ENCODE results near the gene LMBR1.
"Not testable (repeated sequence)": the region's sequence is repeated elsewhere in the genome, so short reads cannot be mapped to it uniquely, and the experiment has no call there.

Gene LMBR1

GRCh38 chr7:156820445-156821063 is 72.4 kb downstream of the LMBR1 start:
- DNase-seq = no peak
- in situ Hi-C loops (cut with MboI; ENCODE audit: low pct_unique_long_range_greater_than_20kb, low sequenced_read_pairs) = loop anchor here (25.0 kb wide), 1 partner anchor 1033 kb away; no protein-coding TSS in a partner anchor

DNA sequence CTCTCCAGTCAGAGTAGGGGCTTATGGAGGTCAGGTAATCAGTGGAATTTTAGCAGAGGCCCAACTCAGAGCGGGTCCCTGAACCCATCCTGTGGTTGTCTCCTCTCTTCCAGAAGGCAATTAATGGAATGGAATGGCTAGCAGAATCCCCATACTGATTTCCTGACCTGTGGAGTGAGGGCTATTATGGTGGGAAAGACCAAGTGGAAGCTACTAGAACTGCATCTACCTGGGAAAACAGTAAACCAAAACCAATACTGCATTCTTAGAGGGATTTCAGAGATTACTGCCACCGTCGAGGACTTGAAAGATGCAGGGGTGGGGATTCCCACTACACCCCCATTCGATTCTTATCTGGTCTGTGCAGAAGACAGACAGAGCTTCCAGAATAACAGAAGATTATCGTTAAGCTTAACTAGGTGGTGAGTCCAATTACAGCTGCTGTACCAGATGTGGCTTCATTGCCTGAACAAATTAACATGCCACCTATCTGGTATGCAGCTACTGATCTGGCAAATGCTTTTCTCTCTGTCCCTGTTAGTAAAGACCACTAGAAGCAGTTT is 73.2 kb downstream of the LMBR1 start:
- DNase-seq = no peak
- in situ Hi-C loops (cut with MboI; ENCODE audit: low pct_unique_long_range_greater_than_20kb, low sequenced_read_pairs) = loop anchor here (25.0 kb wide), 1 partner anchor 1033 kb away; no protein-coding TSS in a partner anchor

DNA sequence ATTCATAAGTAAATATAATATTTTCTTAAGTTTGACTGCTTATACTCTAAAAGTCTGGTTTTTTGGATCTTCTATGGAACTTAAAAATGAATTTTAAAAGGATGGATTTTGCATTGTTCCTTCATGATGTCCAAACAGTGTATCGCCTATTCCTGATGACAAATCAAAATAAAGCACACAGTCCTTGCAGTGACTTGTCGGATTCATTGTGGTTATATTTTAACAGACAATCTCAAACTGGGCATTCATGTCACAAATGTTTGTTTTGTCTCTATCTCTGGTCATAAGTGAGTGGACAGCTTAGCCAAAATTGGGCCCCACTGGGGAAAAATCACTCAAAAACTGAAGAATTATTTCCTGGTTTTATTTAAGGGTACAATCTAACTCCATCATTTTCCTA is 74.8 kb downstream of the LMBR1 start:
- in situ Hi-C loops (cut with MboI; ENCODE audit: low pct_unique_long_range_greater_than_20kb, low sequenced_read_pairs) = loop anchor here (25.0 kb wide), 1 partner anchor 1031 kb away; no protein-coding TSS in a partner anchor
- DNase-seq = no peak

DNA sequence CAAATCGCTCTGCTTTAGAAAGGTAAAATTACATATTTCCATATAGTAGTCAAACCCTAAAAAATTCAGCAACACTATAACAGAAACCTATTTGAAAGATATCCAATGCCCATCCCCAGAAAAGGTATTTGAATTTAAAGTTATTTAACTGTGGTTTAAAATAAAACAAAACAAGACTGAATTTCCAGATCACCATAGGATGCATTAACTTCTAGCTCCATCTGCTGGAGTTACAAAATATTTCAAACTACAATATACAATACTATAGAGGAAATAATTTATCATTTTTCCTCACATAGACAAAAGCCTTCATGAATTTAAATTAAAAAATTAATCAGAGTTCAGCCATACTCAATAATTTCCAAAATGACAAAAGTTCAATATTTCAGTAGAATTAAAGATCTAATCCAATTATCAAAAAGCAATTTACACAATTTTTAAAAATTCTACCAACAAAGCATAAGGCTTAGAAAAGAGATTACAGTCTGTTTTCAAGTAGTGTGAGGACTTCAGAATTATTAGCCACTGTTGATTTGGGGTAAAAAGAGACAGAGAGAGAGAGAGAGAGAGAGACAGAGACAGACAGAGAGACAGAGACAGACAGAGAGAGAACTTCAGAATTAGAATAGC is 75.9 kb downstream of the LMBR1 start:
- DNase-seq = peak; percentile 39
- in situ Hi-C loops (cut with MboI; ENCODE audit: low pct_unique_long_range_greater_than_20kb, low sequenced_read_pairs) = loop anchor here (25.0 kb wide), 1 partner anchor 1030 kb away; no protein-coding TSS in a partner anchor

DNA sequence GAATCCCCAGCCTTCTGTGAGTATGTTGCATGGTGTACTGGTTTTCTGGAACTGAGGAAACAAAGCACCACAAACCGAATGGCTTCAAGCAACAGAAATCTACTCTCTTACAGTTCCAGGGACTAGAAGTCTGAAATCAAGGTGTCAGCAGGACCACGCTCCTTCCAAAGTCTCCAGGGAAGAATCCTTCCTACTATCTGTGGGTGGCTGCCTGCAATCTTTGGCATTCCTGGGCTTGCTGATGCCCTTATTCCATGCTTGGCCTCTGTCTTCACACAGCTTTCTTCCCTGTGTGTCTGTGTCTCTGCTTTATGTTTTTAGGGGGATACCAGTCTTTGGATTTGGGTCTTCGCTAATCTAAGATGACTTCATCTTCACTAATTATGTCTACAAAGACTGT is 81.3 kb downstream of the LMBR1 start:
- DNase-seq = no peak
- in situ Hi-C loops (cut with MboI; ENCODE audit: low pct_unique_long_range_greater_than_20kb, low sequenced_read_pairs) = loop anchor here (25.0 kb wide), 1 partner anchor 1024 kb away; no protein-coding TSS in a partner anchor

- in situ Hi-C loops (cut with MboI; ENCODE audit: low pct_unique_long_range_greater_than_20kb, low sequenced_read_pairs) = loop anchor here (25.0 kb wide), 1 partner anchor 1016 kb away; no protein-coding TSS in a partner anchor
- not testable (repeated sequence) for DNase-seq
Observed at GRCh38 chr7:156803656-156804055, 89.3 kb downstream of the LMBR1 start.

- DNase-seq = no peak
- in situ Hi-C loops (cut with MboI; ENCODE audit: low pct_unique_long_range_greater_than_20kb, low sequenced_read_pairs) = loop anchor here (25.0 kb wide), 1 partner anchor 1015 kb away; no protein-coding TSS in a partner anchor
Observed at GRCh38 chr7:156802214-156802613, 90.8 kb downstream of the LMBR1 start.

DNA sequence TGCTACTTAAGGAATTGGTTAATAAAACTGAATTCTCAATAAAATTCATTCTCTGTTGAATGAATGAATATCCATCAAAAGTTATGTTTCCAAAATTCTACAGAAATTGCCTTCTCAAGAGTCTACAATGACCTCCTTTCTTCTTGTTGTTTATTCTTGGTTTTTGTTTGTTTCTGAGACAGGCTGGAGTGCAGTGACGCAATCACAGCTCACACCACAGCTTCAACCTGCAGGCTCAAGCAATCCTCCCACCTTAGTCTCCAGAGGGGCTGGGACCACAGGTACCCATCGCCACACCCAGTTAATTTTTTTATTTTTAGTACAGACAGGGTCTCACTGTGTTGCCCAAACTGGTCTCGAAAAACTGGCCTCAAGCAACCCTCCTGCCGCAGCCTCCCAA is 97.6 kb downstream of the LMBR1 start:
- in situ Hi-C loops (cut with MboI; ENCODE audit: low pct_unique_long_range_greater_than_20kb, low sequenced_read_pairs) = no loop called here
- DNase-seq = no peak

DNA sequence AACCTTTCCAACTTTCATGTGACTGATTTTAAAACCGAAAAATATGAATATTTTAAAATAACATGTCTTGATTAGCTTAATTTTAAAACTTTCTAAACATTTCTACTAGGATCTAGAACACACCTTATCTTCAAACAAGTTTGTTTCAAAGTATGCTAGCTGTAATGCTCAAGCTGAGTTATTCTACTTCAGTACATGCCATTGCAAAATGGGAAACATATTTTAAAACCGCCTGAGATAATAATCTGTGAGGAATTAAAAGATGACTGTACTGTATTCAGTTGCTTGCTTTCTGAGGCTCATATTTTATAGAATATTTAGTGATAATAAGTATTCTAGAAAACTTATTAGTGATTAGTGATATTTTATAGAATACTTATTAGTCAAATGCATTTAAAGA is 99.6 kb downstream of the LMBR1 start:
- DNase-seq = no peak
- in situ Hi-C loops (cut with MboI; ENCODE audit: low pct_unique_long_range_greater_than_20kb, low sequenced_read_pairs) = no loop called here

DNA sequence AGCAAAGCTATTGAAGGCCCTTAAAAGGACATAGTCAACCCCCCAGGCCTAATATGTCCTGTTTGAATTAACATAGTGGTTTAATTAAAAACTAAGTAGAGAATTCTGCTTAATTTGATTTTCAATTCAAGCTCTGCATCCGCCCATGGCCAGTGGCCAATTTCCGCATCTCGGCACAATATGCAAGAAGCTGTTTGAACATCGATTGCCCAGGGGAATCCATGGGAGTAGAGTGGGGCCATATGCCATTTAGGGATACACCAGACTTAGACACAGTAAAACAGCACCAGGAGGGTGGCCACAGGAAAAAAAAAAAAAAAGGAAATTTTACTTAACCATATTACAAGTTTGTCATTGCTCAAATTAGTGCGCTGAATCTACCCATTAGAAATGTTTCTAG is 100.4 kb downstream of the LMBR1 start:
- DNase-seq = no peak
- in situ Hi-C loops (cut with MboI; ENCODE audit: low pct_unique_long_range_greater_than_20kb, low sequenced_read_pairs) = no loop called here

DNA sequence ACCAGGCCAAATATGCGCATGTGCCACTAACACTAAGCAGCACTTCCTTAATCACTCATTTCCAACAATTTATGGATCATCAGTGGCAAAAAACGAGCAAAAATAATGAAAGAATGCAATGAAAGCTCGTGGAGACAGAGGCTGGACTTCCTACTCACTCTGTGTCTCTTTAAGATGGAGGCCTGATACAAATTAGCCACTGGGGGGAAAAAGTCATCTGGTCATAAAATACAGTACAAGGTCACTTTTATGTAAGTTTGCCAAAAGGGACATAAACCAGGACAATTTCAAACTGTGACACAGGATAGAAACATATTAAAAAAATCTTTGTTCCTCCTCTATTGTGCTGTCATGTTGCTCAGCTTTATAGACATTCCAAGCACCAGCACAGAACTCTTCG is 101.7 kb downstream of the LMBR1 start:
- in situ Hi-C loops (cut with MboI; ENCODE audit: low pct_unique_long_range_greater_than_20kb, low sequenced_read_pairs) = no loop called here
- no peak for DNase-seq

GRCh38 chr7:156790264-156790663 is 102.7 kb downstream of the LMBR1 start:
- no peak for DNase-seq
- in situ Hi-C loops (cut with MboI; ENCODE audit: low pct_unique_long_range_greater_than_20kb, low sequenced_read_pairs) = no loop called here

- DNase-seq = no peak
- in situ Hi-C loops (cut with MboI; ENCODE audit: low pct_unique_long_range_greater_than_20kb, low sequenced_read_pairs) = no loop called here
Observed at GRCh38 chr7:156785998-156786543, 106.9 kb downstream of the LMBR1 start.

DNA sequence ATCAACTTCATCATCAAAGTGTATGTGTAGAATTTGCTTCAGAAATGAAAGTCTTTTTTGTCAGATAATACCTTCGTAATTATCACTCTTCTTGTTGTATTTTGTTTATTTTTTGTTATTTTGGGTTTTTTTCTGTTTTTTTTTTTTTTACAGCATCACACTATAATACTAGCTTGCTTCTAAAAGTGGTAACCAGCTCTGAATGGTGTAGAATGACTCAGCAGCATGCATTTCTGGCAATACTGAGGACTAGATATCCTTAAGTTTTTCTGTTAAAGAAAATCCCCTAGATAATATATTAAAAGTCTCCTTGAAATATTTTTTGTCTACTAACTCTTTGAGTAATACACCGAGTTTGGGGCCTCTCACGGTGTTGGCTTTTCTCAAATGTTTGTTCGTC is 109.1 kb downstream of the LMBR1 start:
- no peak for DNase-seq
- in situ Hi-C loops (cut with MboI; ENCODE audit: low pct_unique_long_range_greater_than_20kb, low sequenced_read_pairs) = no loop called here

GRCh38 chr7:156781972-156782371 is 111.0 kb downstream of the LMBR1 start:
- in situ Hi-C loops (cut with MboI; ENCODE audit: low pct_unique_long_range_greater_than_20kb, low sequenced_read_pairs) = no loop called here
- no peak for DNase-seq

DNA sequence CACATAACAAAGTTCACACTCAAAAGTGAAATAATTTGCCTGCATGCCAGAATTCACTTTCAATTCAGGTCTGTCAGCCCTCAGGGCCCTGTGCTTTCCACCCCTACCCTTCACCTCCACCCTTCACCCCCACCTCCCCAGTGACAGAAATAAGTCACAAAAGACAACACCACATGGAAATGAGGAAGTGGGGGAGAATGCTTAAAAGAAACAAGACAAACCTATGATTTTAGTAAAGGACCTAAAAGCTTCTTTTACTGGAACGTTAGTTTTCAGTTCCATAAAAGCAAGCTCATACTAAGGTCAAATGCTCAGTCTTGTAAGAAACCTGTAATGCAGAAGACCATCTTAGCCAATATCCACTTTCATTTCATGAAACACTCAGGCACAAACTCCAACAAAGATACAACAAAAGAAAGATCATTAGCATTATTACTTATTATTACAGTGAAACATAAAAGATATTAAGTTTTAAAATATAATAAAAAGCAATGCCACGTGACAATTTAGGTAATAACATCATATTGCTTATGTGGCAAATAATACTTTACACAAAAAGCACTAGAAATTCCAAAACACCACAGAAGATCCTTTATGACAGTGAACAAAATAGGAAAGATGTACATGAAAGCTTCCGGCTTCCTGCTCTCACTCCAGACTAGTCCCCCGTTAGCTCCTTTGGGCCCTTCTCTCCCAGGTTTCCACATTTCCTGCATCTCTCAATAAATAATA is 112.1 kb downstream of the LMBR1 start:
- in situ Hi-C loops (cut with MboI; ENCODE audit: low pct_unique_long_range_greater_than_20kb, low sequenced_read_pairs) = no loop called here
- DNase-seq = peak; percentile 72

- in situ Hi-C loops (cut with MboI; ENCODE audit: low pct_unique_long_range_greater_than_20kb, low sequenced_read_pairs) = no loop called here
Observed at GRCh38 chr7:156778668-156779067, 114.3 kb downstream of the LMBR1 start.

DNA sequence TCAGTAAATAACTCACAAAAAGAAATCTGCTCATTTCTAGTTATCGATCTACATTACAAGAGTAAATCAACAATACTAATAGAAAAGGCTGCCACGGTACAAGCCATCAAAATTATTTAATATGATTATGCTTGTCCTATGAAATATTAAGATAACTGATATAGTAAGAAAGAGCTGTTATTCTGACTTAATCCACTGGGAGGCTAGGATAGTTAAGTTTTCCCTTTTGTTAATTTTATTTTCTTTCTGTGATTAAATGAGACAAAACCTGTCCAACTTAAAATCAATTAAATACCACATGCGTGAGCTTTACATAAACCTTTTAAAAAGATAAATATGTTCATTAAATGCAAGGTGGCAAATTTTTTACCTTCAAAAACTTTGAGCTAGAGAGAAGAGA is 114.8 kb downstream of the LMBR1 start:
- in situ Hi-C loops (cut with MboI; ENCODE audit: low pct_unique_long_range_greater_than_20kb, low sequenced_read_pairs) = no loop called here

More at GRCh38 chr7:156778668-156779067, 114.3 kb downstream of the LMBR1 start:
- DNase-seq = no peak

DNA sequence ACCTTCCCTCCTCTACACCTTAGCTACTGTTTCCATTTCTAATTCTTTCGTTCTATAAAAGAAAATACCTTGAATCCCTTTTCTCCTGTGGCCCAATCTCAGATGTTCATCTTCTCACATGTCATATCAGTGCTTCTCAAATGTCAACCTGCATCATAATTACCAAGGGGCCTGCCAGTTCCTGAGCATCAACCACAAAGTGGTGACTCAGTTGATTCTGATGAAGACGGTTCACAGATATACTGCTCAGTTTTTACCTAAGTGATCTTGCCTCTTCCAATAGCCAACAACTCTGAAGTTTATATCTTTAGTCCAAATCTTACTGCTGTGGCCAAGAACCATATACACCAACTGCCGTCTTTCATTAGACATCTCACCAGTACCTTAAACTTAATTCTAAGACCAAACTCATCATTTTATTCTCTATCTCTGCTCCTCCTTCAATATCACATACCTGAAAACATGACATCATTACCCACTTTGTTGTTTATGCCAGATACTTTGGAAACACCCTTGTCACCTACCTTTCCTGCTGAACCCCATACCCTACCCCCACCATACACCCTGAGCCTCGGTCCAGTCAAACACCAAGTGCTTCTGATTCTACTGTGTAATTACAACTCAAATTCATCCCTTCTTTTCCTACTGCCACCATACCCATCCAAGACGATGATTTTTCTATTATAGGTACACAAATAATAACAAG is 115.5 kb downstream of the LMBR1 start:
- in situ Hi-C loops (cut with MboI; ENCODE audit: low pct_unique_long_range_greater_than_20kb, low sequenced_read_pairs) = no loop called here

More for the DNA sequence above, 114.8 kb downstream of the LMBR1 start:
- no peak for DNase-seq

More for the DNA sequence above, 115.5 kb downstream of the LMBR1 start:
- DNase-seq = no peak

Data from KBM-7 (cell line).